GM12878 (cell line): ENCODE results near the gene MAMDC4. TPM values are rescaled to one million over a fixed set of nuclear protein-coding genes. Genes with fewer than 3 reads are reported as not detected.

Source experiments
- ATAC-seq: fragments of 200-7000 bp; cut with Tn5 transposase; 3 replicates; pipeline ENCODE4 v1.9.1; 2020; ENCODE audit warnings: mild to moderate bottlenecking, moderate library complexity
- BruUV-seq: library from RNA; stranded (reverse); fragments of 400-500 nt; replicated peaks from 2 replicates; lab custom pipeline; 2021; lab: Mats Ljungman, UMichigan
- CTCF ChIA-PET: fragments of 300-600 bp; sonication (Branson Sonifier 250); formaldehyde crosslinking; extraction: SDS; loops from one replicate; lab custom pipeline; 2021; ENCODE audit warnings: inconsistent platforms; lab: Yijun Ruan, JAX
- POLR2A ChIA-PET: fragments of 350-600 bp; formaldehyde crosslinking; extraction: SDS; loops from one replicate; lab custom pipeline; 2021; ENCODE audit warnings: inconsistent platforms; lab: Charles Lee
- RAD21 ChIA-PET: fragments of 300-600 bp; sonication (Branson Sonifier 250); formaldehyde crosslinking; loops from one replicate; lab custom pipeline; 2023; ENCODE audit warnings: antibody characterized with exemption; ENCODE audit not compliant: unreplicated experiment; lab: Charles Lee
- SMC1A ChIA-PET: fragments of 300-600 bp; sonication (Branson Sonifier 250); formaldehyde crosslinking; loops from one replicate; lab custom pipeline; 2023; ENCODE audit not compliant: unreplicated experiment, uncharacterized antibody; lab: Charles Lee
- DNase-seq: peaks from one replicate; pipeline ENCODE4 v3.0.0-alpha.2; 2011; ENCODE audit warnings: low read depth, low spot score
- FAIRE-seq: peaks from 3 replicates; lab custom pipeline; 2011; peaks lifted over from hg19 to GRCh38; lab: Jason Lieb, UNC
- H2AFZ ChIP-seq: 2 replicates; pipeline ENCODE4 v1.6.0; 2011; ENCODE audit warnings: low read depth, low read length, control low read depth; ENCODE audit not compliant: control insufficient read depth
- H3K27ac ChIP-seq: 2 replicates; pipeline ENCODE4 v1.5.1; 2011; ENCODE audit warnings: control low read depth; ENCODE audit not compliant: control insufficient read depth, insufficient read depth
- H3K27me3 ChIP-seq, 2 experiments: replicated peaks in 1 of 2; 2 replicates each; pipeline versions ENCODE4 v1.6.0 to v1.6.1; 2011; ENCODE audit warnings: low read length in 1 of 2; ENCODE audit not compliant: control insufficient read depth in 2 of 2, insufficient read depth in 2 of 2
- H3K36me3 ChIP-seq, 2 experiments: 2 replicates each; pipeline ENCODE4 v1.5.1; 2011; ENCODE audit warnings: low read length in 1 of 2; ENCODE audit not compliant: control insufficient read depth in 2 of 2, insufficient read depth in 2 of 2
- H3K4me1 ChIP-seq: 2 replicates; pipeline ENCODE4 v1.6.1; 2011; ENCODE audit warnings: mild to moderate bottlenecking, low read length, moderate library complexity, mixed read lengths; ENCODE audit not compliant: control insufficient read depth, insufficient read depth
- H3K4me2 ChIP-seq: 2 replicates; pipeline ENCODE4 v1.6.0; 2011; ENCODE audit warnings: control low read depth; ENCODE audit not compliant: control insufficient read depth, insufficient read depth
- H3K4me3 ChIP-seq: fragments of 200-600 bp; sonication (generic); 2 replicates; pipeline ENCODE4 v1.5.1; 2016
- H3K79me2 ChIP-seq: 2 replicates; pipeline ENCODE4 v1.6.0; 2011; ENCODE audit warnings: low read length; ENCODE audit not compliant: control insufficient read depth, insufficient read depth
- H3K9ac ChIP-seq: 2 replicates; pipeline ENCODE4 v1.8.0; 2011; ENCODE audit warnings: low read length, control low read depth, mixed read lengths; ENCODE audit not compliant: control insufficient read depth, insufficient read depth
- H3K9me3 ChIP-seq: replicated peaks from 3 replicates; pipeline ENCODE4 v1.5.1; 2011; ENCODE audit warnings: mild to moderate bottlenecking, low read length; ENCODE audit not compliant: control insufficient read depth, insufficient read depth
- H4K20me1 ChIP-seq: 2 replicates; pipeline ENCODE4 v1.6.0; 2011; ENCODE audit not compliant: control insufficient read depth, insufficient read depth
- ATF2 ChIP-seq: IDR thresholded peaks from 2 replicates; pipeline ENCODE4 v1.6.1; 2012; ENCODE audit warnings: low read length, inconsistent platforms
- EGR1 ChIP-seq, 2 experiments: IDR thresholded peaks; 1 replicate in 1 of 2; 2 replicates in 1 of 2; pipeline ENCODE4 v1.6.1; 2011 to 2012; ENCODE audit warnings: low read depth in 2 of 2, low read length in 2 of 2, borderline replicate concordance in 1 of 2, mild to moderate bottlenecking in 1 of 2, moderate library complexity in 1 of 2
- HSF1 ChIP-seq: fragments of 150-350 bp; IDR thresholded peaks from 2 replicates; pipeline ENCODE4 v1.6.1; 2014; ENCODE audit warnings: mild to moderate bottlenecking, low read depth, low read length
- IKZF2 ChIP-seq, 2 experiments: fragments of 450-650 bp; IDR thresholded peaks; 2 replicates each; pipeline ENCODE4 v1.6.1; 2017; ENCODE audit warnings: mild to moderate bottlenecking in 2 of 2, moderate library complexity in 2 of 2
- IRF4 ChIP-seq: IDR thresholded peaks from 2 replicates; pipeline ENCODE4 v1.6.1; 2011; ENCODE audit warnings: low read depth, low read length
- JUNB ChIP-seq: IDR thresholded peaks from 2 replicates; pipeline ENCODE4 v1.6.1; 2016; ENCODE audit warnings: antibody characterized with exemption, mild to moderate bottlenecking
- KDM1A ChIP-seq: fragments of 200-600 bp; sonication (generic); IDR thresholded peaks from 2 replicates; pipeline ENCODE4 v1.6.1; 2016; ENCODE audit warnings: borderline replicate concordance
- MYC ChIP-seq: IDR thresholded peaks from 2 replicates; pipeline ENCODE4 v1.6.1; 2011; ENCODE audit warnings: mild to moderate bottlenecking, low read length, moderate library complexity, inconsistent platforms; ENCODE audit not compliant: insufficient read depth, insufficient replicate concordance, insufficient read length, severe bottlenecking
- SIX5 ChIP-seq: IDR thresholded peaks from 2 replicates; pipeline ENCODE4 v1.6.1; 2011; ENCODE audit warnings: mild to moderate bottlenecking, low read depth, low read length, moderate library complexity; ENCODE audit not compliant: severe bottlenecking
- SKIL ChIP-seq: fragments of 450-650 bp; IDR thresholded peaks from 2 replicates; pipeline ENCODE4 v1.6.1; 2017; ENCODE audit warnings: mild to moderate bottlenecking, low read depth, inconsistent platforms; ENCODE audit not compliant: poor library complexity, severe bottlenecking
- WGBS: methylation state at CpG from one replicate; pipeline ENCODE4 v1.1.6; 2016; ENCODE audit warnings: low lambda C conversion rate; ENCODE audit not compliant: insufficient replicate concordance, insufficient coverage; ENCODE audit errors: missing lambda C conversion rate; 5-methylcytosine and 5-hydroxymethylcytosine counted together
- in situ Hi-C: fragments of 300-500 bp; cut with MboI; formaldehyde crosslinking; loops from 9 replicates; pipeline ENCODE4 v1.14.3; 2018; ENCODE audit warnings: mixed read lengths
- intact Hi-C: fragments of 100-400 bp; cut with micrococcal nuclease; formaldehyde crosslinking; loops from one replicate; pipeline ENCODE4 v1.14.2; 2022; ENCODE audit not compliant: unreplicated experiment
- polyA plus RNA-seq, 11 experiments: library from polyadenylated mRNA; depleted of rRNA in 4 of 11; unstranded in 6 of 11; stranded (reverse) in 5 of 11; fragments of >200 nt; fragmentation: Nextera tagmentation in 4 of 11; fragmentation: Illumina TruSeq in 1 of 11; extraction: Ambion mirVana in 4 of 11; extraction: Trizol in 1 of 11; gene quantifications; 1 replicate in 1 of 11; 2 replicates in 10 of 11; pipeline versions ENCODE4 v1.2.1 to v1.2.3, GENCODE V29; 2011 to 2016; ENCODE audit warnings: inconsistent platforms in 2 of 11, missing spikeins in 2 of 11, low read depth in 1 of 11
- total RNA-seq, 4 experiments: library from RNA; depleted of rRNA in 3 of 4; stranded (reverse); fragments of >200 nt in 3 of 4; fragmentation: Illumina TruSeq in 1 of 4; extraction: Trizol in 1 of 4; gene quantifications; 2 replicates each; pipeline versions ENCODE4 v1.2.1 to v1.2.3, GENCODE V29; 2013 to 2021

MAMDC4 gene
- total and polyA plus RNA-seq, 10 of the 15 experiments (the other 5 are each of a cell fraction or from before 2014, with no cell fraction given) = 0.22 to 5.7 (median 2.4) TPM; not detected in 1

- peak; percentile 49; a peak in 3 of 4 replicates for TF ChIP-seq IKZF2 (IDR thresholded peaks at IDR 0.05)
- peak in 1 of 2 experiments; percentile 43; a peak in 1 of 3 replicates for TF ChIP-seq EGR1 (IDR thresholded peaks at IDR 0.05; ENCODE audit: borderline replicate concordance in 1 of 2, low read depth in 2 of 2, low read length in 2 of 2)
- no peak for TF ChIP-seq SIX5
These were observed 49.5 kb downstream of the MAMDC4 start (continued) for GRCh38 chr9:136901516-136902258.

- H2AFZ ChIP-seq = no peak overlapping the region
- CTCF ChIA-PET = interaction anchor here (0.6 to 3.1 kb wide), 12 partner anchors 11 to 796 kb away, joined by 3 to 21 read pairs (median 4); partner anchors contain the start of genes AJM1, C8G and TRAF2
- TF ChIP-seq JUNB (no peak), MYC (peak; percentile 55), HSF1 (no peak), KDM1A (no peak), IRF4 (no peak), SKIL (no peak), ATF2 (no peak)
These were observed 50.2 kb downstream of the MAMDC4 start for GRCh38 chr9:136902259-136902821.

More at GRCh38 chr9:136902259-136902821, 50.2 kb downstream of the MAMDC4 start:
- RAD21 ChIA-PET = interaction anchor here (0.7 to 2.4 kb wide), 8 partner anchors 16 to 136 kb away, joined by 3 to 30 read pairs (median 6); partner anchors contain the start of gene TRAF2
- Histone ChIP-seq H3K27ac (peak overlapping the region; percentile 99), H3K9ac (peak overlapping the region; percentile 89), H3K4me3 (peak overlapping the region; percentile 24; the same call in 1 of the 2 replicates), H4K20me1 (no peaks in the 10 kb centered on the region), H3K4me1 (peaks cover 59% of the 10 kb centered on the region), H3K79me2 (peaks cover 34% of the 10 kb centered on the region), H3K4me2 (peak overlapping the region; percentile 83), H3K9me3 (peaks cover 5% of the 10 kb centered on the region; the same call in 2 of the 3 replicates), H3K36me3 (peaks cover 30 to 35% of the 10 kb centered on the region in 2 experiments), H3K27me3 (no peaks in the 10 kb centered on the region)
- BruUV-seq = no TSS peak
- SMC1A ChIA-PET = interaction anchor here (0.9 to 7.5 kb wide), 5 partner anchors 17 to 133 kb away, joined by 3 to 70 read pairs (median 3); partner anchors contain the start of gene TRAF2
- 12% methylated on average over 15 of the region's 15 CpGs for WGBS
- ATAC-seq (peak; percentile 90), FAIRE-seq (no peak), DNase-seq (peak; percentile 66)
- in situ Hi-C loops (no loop called here), intact Hi-C loops (loop anchor here (2.0 kb wide), 1 partner anchor 16 kb away; the partner anchor contains the start of gene TRAF2)
- POLR2A ChIA-PET = interaction anchor here (0.6 to 3.4 kb wide), 14 partner anchors 9 to 233 kb away, joined by 3 to 41 read pairs (median 4); partner anchors contain the start of genes AJM1, FBXW5, RABL6 and TRAF2
